HL-60 (cell line): ENCODE results near the gene PARP1.

Experiments
- DNase-seq, 2 experiments: peaks; one replicate each; pipeline ENCODE4 v3.0.0-alpha.2; 2010 to 2020; ENCODE audit warnings: low read depth in 1 of 2, low spot score in 1 of 2
- H3K27ac ChIP-seq: fragments of 250-450 bp; sonication (Bioruptor Pico); replicated peaks from 2 replicates; pipeline ENCODE4 v1.5.1; 2020; ENCODE audit warnings: mild to moderate bottlenecking, moderate library complexity
- H3K27me3 ChIP-seq: fragments of 250-450 bp; sonication (Bioruptor Pico); 2 replicates; pipeline ENCODE4 v1.5.1; 2021; ENCODE audit warnings: mild to moderate bottlenecking, moderate library complexity; ENCODE audit not compliant: insufficient read depth, poor library complexity, severe bottlenecking
- H3K4me3 ChIP-seq: replicated peaks from 2 replicates; pipeline ENCODE4 v1.5.1; 2011; ENCODE audit warnings: mild to moderate bottlenecking, control low read depth, low read length; ENCODE audit not compliant: insufficient read depth
- GABPA ChIP-seq: IDR thresholded peaks from 2 replicates; pipeline ENCODE4 v1.6.1; 2012; ENCODE audit warnings: low read depth
- POLR2AphosphoS5 ChIP-seq: IDR thresholded peaks from 2 replicates; pipeline ENCODE4 v1.6.1; 2012; ENCODE audit warnings: low read depth
- REST ChIP-seq: IDR thresholded peaks from 2 replicates; pipeline ENCODE4 v1.6.1; 2012; ENCODE audit warnings: low read depth; ENCODE audit not compliant: insufficient replicate concordance
- SPI1 ChIP-seq: IDR thresholded peaks from 2 replicates; pipeline ENCODE4 v1.6.1; 2012; ENCODE audit warnings: low read depth, mild to moderate bottlenecking, borderline replicate concordance
- TF ChIP-seq, protein P1 (sequence below): IDR thresholded peaks from one replicate; pipeline ENCODE4 v1.5.1; 2011; ENCODE audit warnings: low read length, control low read depth, inconsistent platforms; ENCODE audit not compliant: insufficient read depth

Gene PARP1

GRCh38 chr1:226406401-226406881 is 1.5 kb downstream of the PARP1 start:
- peak; percentile 43 to 47 for DNase-seq
- Histone ChIP-seq H3K27me3 (no peaks in the 10 kb centered on the region), H3K27ac (peak overlapping the region; percentile 90), H3K4me3 (peak overlapping the region; percentile 64)
- TF ChIP-seq POLR2AphosphoS5: no peak
- TF ChIP-seq GABPA: no peak
- TF ChIP-seq, protein P1, sequence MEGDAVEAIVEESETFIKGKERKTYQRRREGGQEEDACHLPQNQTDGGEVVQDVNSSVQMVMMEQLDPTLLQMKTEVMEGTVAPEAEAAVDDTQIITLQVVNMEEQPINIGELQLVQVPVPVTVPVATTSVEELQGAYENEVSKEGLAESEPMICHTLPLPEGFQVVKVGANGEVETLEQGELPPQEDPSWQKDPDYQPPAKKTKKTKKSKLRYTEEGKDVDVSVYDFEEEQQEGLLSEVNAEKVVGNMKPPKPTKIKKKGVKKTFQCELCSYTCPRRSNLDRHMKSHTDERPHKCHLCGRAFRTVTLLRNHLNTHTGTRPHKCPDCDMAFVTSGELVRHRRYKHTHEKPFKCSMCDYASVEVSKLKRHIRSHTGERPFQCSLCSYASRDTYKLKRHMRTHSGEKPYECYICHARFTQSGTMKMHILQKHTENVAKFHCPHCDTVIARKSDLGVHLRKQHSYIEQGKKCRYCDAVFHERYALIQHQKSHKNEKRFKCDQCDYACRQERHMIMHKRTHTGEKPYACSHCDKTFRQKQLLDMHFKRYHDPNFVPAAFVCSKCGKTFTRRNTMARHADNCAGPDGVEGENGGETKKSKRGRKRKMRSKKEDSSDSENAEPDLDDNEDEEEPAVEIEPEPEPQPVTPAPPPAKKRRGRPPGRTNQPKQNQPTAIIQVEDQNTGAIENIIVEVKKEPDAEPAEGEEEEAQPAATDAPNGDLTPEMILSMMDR: no peak
- TF ChIP-seq REST: peak; percentile 13
- peak; percentile 59; the same call in 1 of the 2 replicates for TF ChIP-seq SPI1

DNA sequence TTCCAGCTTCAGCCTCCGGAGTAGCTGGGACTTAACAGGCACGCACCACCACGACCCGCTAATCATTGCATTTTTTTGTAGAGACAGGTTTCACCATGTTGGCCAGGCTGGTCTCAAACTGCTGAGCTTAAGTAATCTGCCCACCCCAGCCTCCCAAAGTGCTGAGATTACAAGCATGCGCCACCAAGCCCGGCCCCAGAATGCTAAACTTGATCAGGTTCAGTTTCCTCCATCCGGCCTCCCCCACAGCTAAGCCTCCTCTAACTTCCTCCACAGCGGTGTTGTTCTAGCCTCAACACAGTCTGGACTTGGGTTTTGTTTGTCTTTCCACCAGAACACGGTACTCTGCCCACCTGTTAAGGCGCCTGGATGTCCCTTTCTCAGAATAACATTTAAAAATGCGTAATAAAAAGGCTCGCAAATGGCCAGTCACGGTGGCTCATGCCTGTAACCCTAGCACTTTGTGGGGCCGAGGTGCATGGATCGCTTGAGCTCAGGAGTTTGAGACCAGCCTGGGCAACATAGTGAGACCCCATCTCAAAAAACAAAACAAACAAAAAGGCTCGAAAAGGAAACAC is 2.4 kb downstream of the PARP1 start:
- peak; percentile 31 to 64 for DNase-seq
- no peaks in the 10 kb centered on the region for H3K27me3 ChIP-seq
- H3K4me3 ChIP-seq: peak overlapping the region; percentile 64
- H3K27ac ChIP-seq: peak overlapping the region; percentile 90
- TF ChIP-seq SPI1: no peak
- no peak for TF ChIP-seq REST
- no peak for TF ChIP-seq POLR2AphosphoS5
- TF ChIP-seq, protein P1: no peak
- TF ChIP-seq GABPA: no peak

DNA sequence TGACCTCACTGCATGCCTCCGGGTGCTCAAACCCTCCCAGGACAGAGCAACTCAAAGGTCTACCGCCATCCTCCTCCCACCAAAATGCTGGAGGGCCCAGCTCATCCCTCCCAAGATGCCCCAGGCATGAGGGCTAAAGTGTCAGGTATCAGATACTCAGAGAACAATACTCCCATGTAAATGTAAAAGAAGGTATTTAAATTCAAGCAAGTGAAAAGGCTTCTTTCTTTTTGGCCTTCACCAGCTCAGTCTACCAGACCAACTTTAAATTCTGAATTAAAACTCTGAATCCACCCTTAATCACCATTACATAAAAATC is 3.0 kb downstream of the PARP1 start:
- Histone ChIP-seq H3K4me3 (no peak overlapping the region), H3K27me3 (no peaks in the 10 kb centered on the region), H3K27ac (no peak overlapping the region)
- DNase-seq: no peak
- no peak for TF ChIP-seq SPI1
- TF ChIP-seq POLR2AphosphoS5: no peak
- TF ChIP-seq GABPA: no peak
- no peak for TF ChIP-seq REST
- TF ChIP-seq, protein P1: no peak
